Kidney (tissue), 14 donors: ENCODE measurements around the gene ADPRS. TPM values are rescaled to one million over a fixed set of nuclear protein-coding genes. Genes with fewer than 3 reads are reported as not detected.

ENCODE experiments used
- DNase-seq, 5 donors: peaks; one replicate each; pipeline ENCODE4 v3.0.0-alpha.2; 2013 to 2020
- FAIRE-seq: peaks from 2 replicates; lab custom pipeline; 2012; peaks lifted over from hg19 to GRCh38; lab: Jason Lieb, UNC
- H3K27ac ChIP-seq, 2 donors: one replicate each; pipeline ENCODE4 v1.7.0; 2013; ENCODE audit warnings: low read depth in 2 of 2, low read length in 2 of 2, inconsistent platforms in 1 of 2
- H3K27me3 ChIP-seq: one replicate; pipeline ENCODE4 v1.7.1; 2013; ENCODE audit warnings: low read length, inconsistent platforms; ENCODE audit not compliant: control insufficient read depth, insufficient read depth
- H3K36me3 ChIP-seq, 3 donors: one replicate each; pipeline versions ENCODE4 v1.7.0 to v1.7.1; 2013; ENCODE audit warnings: low read length in 3 of 3, control low read depth in 1 of 3, inconsistent platforms in 1 of 3; ENCODE audit not compliant: insufficient read depth in 3 of 3, control insufficient read depth in 2 of 3
- H3K4me1 ChIP-seq, 3 donors: one replicate each; pipeline versions ENCODE4 v1.7.0 to v1.7.1; 2013; ENCODE audit warnings: low read length in 3 of 3, inconsistent platforms in 1 of 3, low read depth in 1 of 3; ENCODE audit not compliant: control insufficient read depth in 2 of 3, insufficient read depth in 2 of 3
- H3K4me3 ChIP-seq, 3 donors: one replicate each; pipeline versions ENCODE4 v1.7.0 to v1.8.1; 2013; ENCODE audit warnings: low read length in 3 of 3, control low read depth in 1 of 3, inconsistent platforms in 1 of 3
- H3K9ac ChIP-seq, 3 donors: one replicate each; pipeline versions ENCODE4 v1.7.0 to v1.7.1; 2013; ENCODE audit warnings: low read length in 3 of 3, control low read depth in 1 of 3, inconsistent platforms in 1 of 3
- H3K9me3 ChIP-seq, 3 donors: one replicate each; pipeline versions ENCODE4 v1.7.0 to v1.7.1; 2013; ENCODE audit warnings: low read length in 3 of 3, control low read depth in 1 of 3, inconsistent platforms in 1 of 3; ENCODE audit not compliant: control insufficient read depth in 2 of 3, insufficient read depth in 1 of 3
- CTCF ChIP-seq: IDR thresholded peaks from 3 replicates; pipeline ENCODE4 v1.5.1; 2012; ENCODE audit warnings: mild to moderate bottlenecking, moderate library complexity, borderline replicate concordance; ENCODE audit not compliant: insufficient read depth; ENCODE audit errors: extremely low read depth
- intact Hi-C: fragments of 100-400 bp; cut with DNase I; formaldehyde crosslinking; loops from one replicate; pipeline ENCODE4 v1.11.1; 2022
- polyA plus RNA-seq: library from polyadenylated mRNA; stranded (reverse); fragments of 350-450 nt; fragmentation: Illumina TruSeq; extraction: RNeasy Lipid Tissue Mini Kit (QIAGEN cat#74804); gene quantifications from one replicate; pipeline ENCODE4 v1.2.3, GENCODE V29; 2014; ENCODE audit warnings: low read depth, low replicate concordance; ENCODE audit not compliant: insufficient read depth
- total RNA-seq: library from RNA; stranded (reverse); fragmentation: NEBNext Ultra II Directional; extraction: Animal tissue kit (Norgen Biotek cat#: 25700); gene quantifications from one replicate; pipeline ENCODE4 v1.2.1, GENCODE V29; 2021
- donor health status: control.
- donor health status: control.
- donor health status: control.
- donor health status: control.
- donor health status: control.
- donor health status: DM: yes; HTN: yes; CAD: no.
- donor health status: Normal renal cell carcinoma (clear cell type).

The ADPRS gene
- total and polyA plus RNA-seq, 2 donors from 2014 or later = 26.9 to 36.4 TPM

DNA sequence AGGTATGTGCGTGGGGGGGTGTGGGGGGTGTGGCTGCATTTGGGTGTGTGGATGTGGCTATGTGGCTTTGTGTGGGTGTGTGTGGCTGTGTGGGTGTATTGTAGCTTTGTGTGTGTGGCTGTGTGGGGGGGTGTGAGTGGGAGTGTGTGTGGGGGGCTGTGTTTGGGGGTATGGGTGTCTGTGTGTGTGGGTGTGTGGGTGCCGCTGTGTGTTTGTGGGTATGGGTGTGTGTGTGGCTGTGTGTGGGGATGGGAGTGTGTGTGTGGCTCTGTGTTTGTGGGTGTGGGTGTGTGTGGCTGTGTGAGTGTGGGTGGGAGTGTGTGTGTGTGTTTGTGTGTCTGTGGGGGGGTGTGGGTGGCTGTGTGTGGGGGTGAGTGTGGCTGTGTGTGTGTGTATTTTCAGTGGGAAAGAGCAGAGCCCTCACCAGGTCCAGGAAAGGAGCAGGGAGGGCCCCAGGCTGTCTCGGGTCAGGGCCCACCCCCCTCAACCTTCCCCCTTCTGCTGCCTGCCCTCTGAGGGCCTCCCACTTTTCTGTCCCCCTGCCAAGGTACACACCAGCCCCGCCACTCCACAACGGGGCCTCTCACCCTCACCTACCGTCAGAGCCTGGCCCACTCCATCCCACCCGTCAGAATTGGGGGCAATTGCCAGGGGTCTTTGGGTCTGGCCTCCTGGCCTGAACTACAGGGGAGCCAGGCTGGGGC lies 38.3 kb downstream of the ADPRS start:
- DNase-seq (no peak), FAIRE-seq (no peak)
- intact Hi-C loops = no loop called here
- H3K4me1 ChIP-seq = peaks cover 0 to 4% (median 0%) of the 10 kb centered on the region in 3 donors
- H3K9me3 ChIP-seq = no peaks in the 10 kb centered on the region
- no peak overlapping the region for H3K4me3 ChIP-seq
- H3K27me3 ChIP-seq = peaks cover 3% of the 10 kb centered on the region
- H3K36me3 ChIP-seq = no peaks in the 10 kb centered on the region
- no peak overlapping the region for H3K27ac ChIP-seq
- H3K9ac ChIP-seq = no peak overlapping the region
- no peak for TF ChIP-seq CTCF

DNA sequence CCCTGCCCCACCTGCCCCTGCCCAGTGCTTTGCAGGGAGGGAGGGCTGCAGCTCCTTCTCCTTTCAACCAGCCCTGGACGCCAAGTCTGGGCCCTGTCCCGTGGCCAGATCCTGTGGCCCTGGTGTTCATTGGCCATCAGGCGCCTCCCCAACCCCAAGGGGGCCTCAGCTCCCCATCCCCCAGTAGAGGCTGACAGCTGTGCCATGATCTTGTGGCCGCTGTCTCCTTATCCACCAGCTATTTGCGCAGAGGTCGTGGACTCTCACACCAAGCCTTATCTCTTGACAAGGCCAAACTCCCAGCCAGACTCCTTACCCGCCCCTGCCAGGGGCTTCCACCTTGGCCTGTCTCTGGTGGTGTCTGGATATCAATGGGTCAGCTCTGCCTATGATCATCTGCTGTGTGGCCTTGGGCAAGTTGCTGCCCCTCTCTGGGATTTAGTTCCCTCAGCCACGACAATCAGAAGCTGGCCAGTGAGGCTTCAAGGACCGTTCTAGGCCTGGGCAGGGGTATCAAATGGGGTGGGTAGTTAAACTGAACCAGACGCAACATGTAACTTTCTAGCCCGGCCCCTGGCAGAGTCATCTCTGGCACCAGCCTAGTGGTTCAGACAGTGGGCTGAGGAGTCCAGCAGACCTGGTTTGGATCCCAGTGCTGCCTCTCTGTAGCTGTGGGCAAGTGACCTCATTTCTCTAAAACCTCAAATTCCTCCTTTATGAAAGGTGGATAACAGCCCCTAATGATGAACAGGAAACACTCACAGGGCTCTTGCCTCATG lies 39.6 kb downstream of the ADPRS start:
- Histone ChIP-seq H3K9ac (no peak overlapping the region), H3K9me3 (no peaks in the 10 kb centered on the region), H3K4me1 (peaks cover 0 to 4% (median 0%) of the 10 kb centered on the region in 3 donors), H3K36me3 (no peaks in the 10 kb centered on the region), H3K27ac (no peak overlapping the region), H3K27me3 (peaks cover 3% of the 10 kb centered on the region), H3K4me3 (no peak overlapping the region)
- FAIRE-seq (no peak), DNase-seq (no peak)
- no peak for TF ChIP-seq CTCF
- intact Hi-C loops = no loop called here

DNA sequence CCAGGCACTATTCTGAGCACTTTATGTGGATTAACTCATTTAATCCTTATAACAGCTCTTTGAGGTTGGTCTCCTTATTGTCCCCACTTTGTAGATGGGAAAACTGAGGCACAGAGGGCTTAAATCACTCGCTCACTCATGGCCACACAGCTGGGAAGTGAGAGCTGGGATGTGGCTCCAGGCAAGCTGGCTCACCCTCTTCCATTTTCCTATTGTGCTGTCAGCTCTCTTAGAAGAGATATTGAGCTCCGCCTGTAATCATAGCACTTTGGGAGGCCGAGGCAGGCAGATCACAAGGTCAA lies 40.2 kb downstream of the ADPRS start:
- Histone ChIP-seq H3K27me3 (peaks cover 3% of the 10 kb centered on the region), H3K9me3 (no peaks in the 10 kb centered on the region), H3K4me3 (no peak overlapping the region), H3K4me1 (peaks cover 0 to 6% (median 0%) of the 10 kb centered on the region in 3 donors), H3K36me3 (no peaks in the 10 kb centered on the region), H3K9ac (no peak overlapping the region), H3K27ac (no peak overlapping the region)
- no peak for DNase-seq
- no peak for FAIRE-seq
- no peak for TF ChIP-seq CTCF
- intact Hi-C loops = no loop called here
